ENCODE results near the gene HMX1.

Gene HMX1

GRCh38 chr4:8857766-8858700, 13.6 kb downstream of the HMX1 start:
- DNase-seq: no peak

GRCh38 chr4:8856835-8857621, 14.6 kb downstream of the HMX1 start:
- no peak for DNase-seq

- DNase-seq: no peak
Measured at GRCh38 chr4:8855818-8856245, 15.8 kb downstream of the HMX1 start.

GRCh38 chr4:8854931-8855330, 16.7 kb downstream of the HMX1 start:
- DNase-seq: peak in 11 of 56 donors; percentile 1 to 34 (median 12)

GRCh38 chr4:8854016-8854415, 17.6 kb downstream of the HMX1 start:
- no peak for DNase-seq

GRCh38 chr4:8853249-8853648, 18.4 kb downstream of the HMX1 start:
- DNase-seq: no peak

GRCh38 chr4:8852118-8852704, 19.4 kb downstream of the HMX1 start:
- DNase-seq: no peak

GRCh38 chr4:8851321-8852117, 20.1 kb downstream of the HMX1 start:
- no peak for DNase-seq

GRCh38 chr4:8850830-8851188, 20.8 kb downstream of the HMX1 start:
- DNase-seq: no peak

GRCh38 chr4:8850074-8850829, 21.4 kb downstream of the HMX1 start:
- no peak for DNase-seq

GRCh38 chr4:8849266-8850073, 22.2 kb downstream of the HMX1 start:
- DNase-seq: no peak

- no peak for DNase-seq
Measured at GRCh38 chr4:8848507-8849265, 23.0 kb downstream of the HMX1 start.

- no peak for DNase-seq
Measured at GRCh38 chr4:8847764-8848163, 23.9 kb downstream of the HMX1 start.

GRCh38 chr4:8847331-8847730, 24.3 kb downstream of the HMX1 start:
- DNase-seq: no peak

GRCh38 chr4:8846826-8847225, 24.8 kb downstream of the HMX1 start:
- no peak for DNase-seq

GRCh38 chr4:8846046-8846720, 25.5 kb downstream of the HMX1 start:
- no peak for DNase-seq

GRCh38 chr4:8844976-8845690, 26.5 kb downstream of the HMX1 start:
- no peak for DNase-seq

- DNase-seq: no peak
Measured at GRCh38 chr4:8843597-8843996, 28.0 kb downstream of the HMX1 start.

All from nucleus accumbens (tissue), 56 donors.